Ovary (tissue), 9 donors: ENCODE data around the gene TBL1X. TPM values are rescaled to one million over a fixed set of nuclear protein-coding genes. Genes with fewer than 3 reads are reported as not detected.

Experiments
- DNase-seq, 5 donors: peaks; one replicate each; pipeline ENCODE4 v3.0.0-alpha.2; 2019 to 2020
- H3K27ac ChIP-seq, 2 donors: fragments of 200-600 bp; one replicate each; pipeline versions ENCODE4 v1.5.1 to v1.8.0; 2019 to 2022
- H3K27me3 ChIP-seq: fragments of 200-600 bp; one replicate; pipeline ENCODE4 v1.8.0; 2022
- H3K36me3 ChIP-seq: fragments of 200-600 bp; sonication (generic); one replicate; pipeline ENCODE4 v1.5.1; 2019
- H3K4me1 ChIP-seq: one replicate; pipeline ENCODE4 v1.8.1; 2013; ENCODE audit warnings: mild to moderate bottlenecking, moderate library complexity; ENCODE audit not compliant: insufficient read depth
- H3K4me3 ChIP-seq: fragments of 200-600 bp; sonication (generic); one replicate; pipeline ENCODE4 v1.5.1; 2017
- H3K9me3 ChIP-seq, 2 donors: fragments of 200-600 bp in 1 of 2; sonication (generic) in 1 of 2; one replicate each; pipeline versions ENCODE4 v1.5.1 to v1.8.1; 2013 to 2019; ENCODE audit warnings: mild to moderate bottlenecking in 1 of 2, moderate library complexity in 1 of 2
- EP300 ChIP-seq: sonication (generic); formaldehyde crosslinking; IDR thresholded peaks from one replicate; pipeline ENCODE4 v1.6.1; 2017; ENCODE audit warnings: antibody characterized with exemption
- POLR2A ChIP-seq: fragments of 450-650 bp; IDR thresholded peaks from one replicate; pipeline ENCODE4 v1.6.1; 2017; ENCODE audit warnings: antibody characterized with exemption, mild to moderate bottlenecking, moderate library complexity
- WGBS, 3 donors: extraction: QIAGEN DNeasy Blood & Tissue Kit in 1 of 3; methylation state at CpG; one replicate each; pipeline versions ENCODE4 v1.1.5 to v1.1.7; 2013 to 2017; 5-methylcytosine and 5-hydroxymethylcytosine counted together
- intact Hi-C, 4 donors: fragments of 100-400 bp; cut with DNase I; formaldehyde crosslinking; loops; one replicate each; pipeline versions ENCODE4 v1.11.0 to v1.15.1; 2022 to 2023
- polyA plus RNA-seq, 2 donors: library from polyadenylated mRNA; stranded (reverse); fragments of 200-250 nt in 1 of 2; fragments of 350-450 nt in 1 of 2; fragmentation: Illumina TruSeq in 1 of 2; extraction: RNeasy Lipid Tissue Mini Kit (QIAGEN cat#74804) in 1 of 2; gene quantifications; one replicate each; pipeline ENCODE4 v1.2.3, GENCODE V29; 2013 to 2014
- total RNA-seq, 7 donors: library from RNA; depleted of rRNA in 2 of 7; stranded (reverse); fragments of >200 nt in 2 of 7; fragmentation: NEBNext Ultra II Directional in 3 of 7; extraction: Animal tissue kit (Norgen Biotek cat#: 25700) in 3 of 7; gene quantifications; one replicate each; pipeline versions ENCODE4 v1.1.0 to v1.2.4, GENCODE V29; 2016 to 2023
- TF ChIP-seq, protein P1 (sequence below), 3 donors: fragments of 450-650 bp in 2 of 3; fragments of 200-600 bp in 1 of 3; IDR thresholded peaks; one replicate each; pipeline versions ENCODE4 v1.5.1 to v1.8.0; 2016 to 2022; ENCODE audit warnings: antibody characterized with exemption in 3 of 3, mild to moderate bottlenecking in 1 of 3
- donor health status: DM: no; HTN: no; CAD: no; lungs with moderate emphysema.
- donor health status: DM: no; HTN: no; CAD: no.
- donor health status: Bipolar disorder and iron deficiency.
- donor health status: DM: yes; HTN: yes; CAD: no.
- donor health status: DM: no; HTN: no; CAD: no.
- donor health status: DM: yes; HTN: yes; CAD: no.

The TBL1X gene
- total and polyA plus RNA-seq, 9 donors, result 11.3 to 50.5 (median 32.0) TPM

- DNase-seq, result peak; percentile 61 to 86 (median 79)
- intact Hi-C loops, result no loop called here
- Histone ChIP-seq H3K36me3 (no peaks in the 10 kb centered on the region), H3K27ac (no peak overlapping the region), H3K27me3 (no peaks in the 10 kb centered on the region), H3K9me3 (no peaks in the 10 kb centered on the region), H3K4me3 (no peak overlapping the region), H3K4me1 (no peaks in the 10 kb centered on the region)
- WGBS, 3 donors, result 23 to 28% (median 27%) methylated on average over 17 of the region's 17 CpGs
- TF ChIP-seq, protein P1, sequence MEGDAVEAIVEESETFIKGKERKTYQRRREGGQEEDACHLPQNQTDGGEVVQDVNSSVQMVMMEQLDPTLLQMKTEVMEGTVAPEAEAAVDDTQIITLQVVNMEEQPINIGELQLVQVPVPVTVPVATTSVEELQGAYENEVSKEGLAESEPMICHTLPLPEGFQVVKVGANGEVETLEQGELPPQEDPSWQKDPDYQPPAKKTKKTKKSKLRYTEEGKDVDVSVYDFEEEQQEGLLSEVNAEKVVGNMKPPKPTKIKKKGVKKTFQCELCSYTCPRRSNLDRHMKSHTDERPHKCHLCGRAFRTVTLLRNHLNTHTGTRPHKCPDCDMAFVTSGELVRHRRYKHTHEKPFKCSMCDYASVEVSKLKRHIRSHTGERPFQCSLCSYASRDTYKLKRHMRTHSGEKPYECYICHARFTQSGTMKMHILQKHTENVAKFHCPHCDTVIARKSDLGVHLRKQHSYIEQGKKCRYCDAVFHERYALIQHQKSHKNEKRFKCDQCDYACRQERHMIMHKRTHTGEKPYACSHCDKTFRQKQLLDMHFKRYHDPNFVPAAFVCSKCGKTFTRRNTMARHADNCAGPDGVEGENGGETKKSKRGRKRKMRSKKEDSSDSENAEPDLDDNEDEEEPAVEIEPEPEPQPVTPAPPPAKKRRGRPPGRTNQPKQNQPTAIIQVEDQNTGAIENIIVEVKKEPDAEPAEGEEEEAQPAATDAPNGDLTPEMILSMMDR (IDR thresholded peaks at IDR 0.05), result peak; percentile 52 to 66 (median 60)
- no peak for TF ChIP-seq EP300
- TF ChIP-seq POLR2A, result no peak
Measured at GRCh38 chrX:9708923-9709553, 244.2 kb downstream of the TBL1X start.

DNA sequence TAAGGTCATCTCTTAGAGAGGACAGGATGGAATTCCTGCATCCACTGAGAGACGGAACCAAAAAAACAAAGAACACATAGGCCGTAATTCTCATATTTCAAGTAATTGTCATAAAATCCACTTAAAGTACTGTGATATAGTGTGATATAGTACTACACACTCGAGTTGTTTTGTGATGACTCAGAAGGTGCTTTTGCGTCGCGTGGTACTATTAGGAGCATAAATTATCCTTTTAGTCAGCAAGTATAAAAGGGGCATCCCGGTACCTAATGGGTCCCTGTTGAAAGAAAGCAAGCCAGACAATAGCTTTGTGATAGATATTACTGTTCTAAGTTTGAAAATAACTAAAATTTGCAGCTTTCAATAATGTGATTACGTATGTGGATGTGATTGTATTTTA is 245.5 kb downstream of the TBL1X start:
- no peaks in the 10 kb centered on the region for H3K4me1 ChIP-seq
- no peak overlapping the region for H3K4me3 ChIP-seq
- TF ChIP-seq, protein P1 (IDR thresholded peaks at IDR 0.05), result no peak
- TF ChIP-seq EP300 (no peak), POLR2A (no peak)
- H3K27ac ChIP-seq, result no peak overlapping the region
- WGBS, 3 donors, result 74 to 87% (median 81%) methylated on average over 8 of the region's 8 CpGs
- intact Hi-C loops, result no loop called here
- H3K36me3 ChIP-seq, result no peaks in the 10 kb centered on the region
- no peaks in the 10 kb centered on the region for H3K27me3 ChIP-seq
- no peaks in the 10 kb centered on the region for H3K9me3 ChIP-seq
- no peak for DNase-seq

DNA sequence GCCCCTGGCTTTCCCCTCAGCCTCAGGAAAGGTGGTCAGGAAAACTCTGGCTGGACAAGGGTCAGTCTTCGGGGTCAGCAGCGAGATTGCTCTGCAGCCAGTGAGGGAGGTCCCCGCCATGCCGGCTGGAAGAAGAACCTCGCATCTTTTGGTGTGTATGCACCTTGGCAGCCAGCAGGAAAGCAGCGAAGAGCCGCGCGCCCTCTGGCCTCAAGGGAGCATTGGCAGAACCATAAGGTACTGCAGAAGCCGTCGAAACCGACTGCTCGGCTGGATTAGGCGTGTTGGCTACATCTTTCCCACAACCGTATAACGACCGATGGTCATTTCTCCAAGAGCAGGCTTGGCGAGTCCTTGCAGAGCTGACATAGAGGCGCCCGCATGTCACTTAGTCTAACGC is 252.5 kb downstream of the TBL1X start:
- 94 to 96% (median 95%) methylated on average over 21 of the region's 21 CpGs for WGBS, 3 donors
- intact Hi-C loops, result no loop called here
- no peak for DNase-seq
- H3K27ac ChIP-seq, result no peak overlapping the region
- no peak overlapping the region for H3K4me3 ChIP-seq
- H3K36me3 ChIP-seq, result no peaks in the 10 kb centered on the region
- TF ChIP-seq EP300, result no peak
- TF ChIP-seq POLR2A, result no peak
- TF ChIP-seq, protein P1 (IDR thresholded peaks at IDR 0.05), result no peak
- H3K4me1 ChIP-seq, result no peaks in the 10 kb centered on the region
- no peaks in the 10 kb centered on the region for H3K9me3 ChIP-seq
- no peaks in the 10 kb centered on the region for H3K27me3 ChIP-seq

DNA sequence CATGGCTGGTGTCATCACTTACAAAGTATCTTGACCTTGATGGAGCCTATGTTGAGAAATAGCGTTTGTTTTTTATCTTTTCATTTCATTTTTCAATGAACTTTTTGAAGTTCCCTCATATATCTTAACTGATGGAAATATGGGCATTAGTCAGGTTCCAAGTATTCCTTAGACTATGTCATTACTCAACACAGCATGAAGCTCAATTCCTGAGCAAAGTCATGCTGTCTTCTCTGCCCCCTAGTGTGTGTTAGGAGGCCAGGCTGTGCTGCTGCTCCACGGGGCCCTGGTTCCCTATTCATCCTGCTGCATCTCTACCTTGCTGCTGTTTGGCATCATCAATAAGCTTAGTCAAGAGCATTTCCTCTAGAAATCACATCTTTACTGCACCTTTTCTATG is 259.9 kb downstream of the TBL1X start:
- H3K27me3 ChIP-seq, result no peaks in the 10 kb centered on the region
- H3K4me3 ChIP-seq, result no peak overlapping the region
- no peaks in the 10 kb centered on the region for H3K9me3 ChIP-seq
- intact Hi-C loops, result no loop called here
- H3K27ac ChIP-seq, result no peak overlapping the region
- no peaks in the 10 kb centered on the region for H3K4me1 ChIP-seq
- no peaks in the 10 kb centered on the region for H3K36me3 ChIP-seq
- DNase-seq, result no peak
- WGBS, 3 donors, result 52 to 64% (median 62%) methylated on average over 2 of the region's 2 CpGs
- TF ChIP-seq, protein P1 (IDR thresholded peaks at IDR 0.05), result no peak
- no peak for TF ChIP-seq EP300
- no peak for TF ChIP-seq POLR2A
